ENCODE data around the gene NHLRC4. TPM values are rescaled to one million over a fixed set of nuclear protein-coding genes. Genes with fewer than 3 reads are reported as not detected.

NHLRC4 gene
- total and polyA plus RNA-seq, 2 of the 13 experiments (the other 11 are each of a cell fraction or from before 2014, with no cell fraction given) = 0.40 to 0.59 TPM

DNA sequence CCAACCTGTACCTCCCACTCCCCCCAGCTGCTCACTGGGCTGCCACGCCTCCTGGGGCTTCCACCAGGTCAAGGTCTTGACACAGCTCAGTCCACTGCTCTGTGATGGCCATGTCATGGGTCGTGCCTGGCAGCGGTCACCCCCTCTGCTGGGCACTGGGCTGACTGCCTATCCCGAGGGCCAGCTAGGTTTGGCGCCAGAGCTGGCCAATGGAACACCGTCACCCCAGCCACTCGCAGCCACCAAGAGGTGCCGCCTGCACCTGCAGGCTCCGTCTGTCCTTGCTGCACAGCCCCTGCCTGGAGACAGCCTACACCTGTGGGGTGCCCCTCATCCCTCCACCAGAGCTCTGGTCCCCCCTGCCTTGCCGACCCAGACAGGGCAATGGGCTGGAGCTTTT is 18.5 kb downstream of the NHLRC4 start:
- no CpG with 5 or more reads among the region's 10 CpGs for WGBS (ENCODE audit: low lambda C conversion rate)
- peak; percentile 44 for ATAC-seq
- ChIA-PET POLR2A (interaction anchor here (1.0 to 1.5 kb wide), 3 partner anchors 8 to 51 kb away, joined by 3 to 5 read pairs (median 3); partner anchors contain the start of gene METTL26), CTCF (ENCODE audit: low intra/inter-chr PET ratio, low total read pairs) (interaction anchor here (1.2 kb wide), 1 partner anchor 194 kb away, joined by 3 read pairs; no protein-coding TSS in a partner anchor)
- Histone ChIP-seq H3K4me3 (replicated peaks in 1 of 3; ENCODE audit: insufficient read depth in 1 of 3, low read depth in 2 of 3, low read length in 3 of 3) (peak overlapping the region in 1 of 3 experiments; percentile 33; a peak in 1 of 6 replicates), H3K4me1 (ENCODE audit: insufficient read depth, low read length) (peaks cover 33% of the 10 kb centered on the region), H3K9ac (ENCODE audit: insufficient read depth, low read depth, low read length) (no peak overlapping the region), H3K36me3 (replicated peaks in 1 of 2; ENCODE audit: control insufficient read depth in 1 of 2, insufficient read depth in 2 of 2, low read length in 2 of 2) (no peaks in the 10 kb centered on the region), H3K27ac (ENCODE audit: extremely low read length, insufficient read depth, low read length) (no peak overlapping the region), H3K4me2 (ENCODE audit: low read depth, low read length) (peak overlapping the region; percentile 59), H3K27me3 (ENCODE audit: control insufficient read depth in 1 of 2, insufficient read depth in 2 of 2, low read length in 2 of 2) (no peaks in the 10 kb centered on the region), H3K9me3 (ENCODE audit: low read length) (no peaks in the 10 kb centered on the region), H2AFZ (ENCODE audit: low read length) (no peak overlapping the region), H4K20me1 (ENCODE audit: insufficient read depth, low read length) (peaks cover 4% of the 10 kb centered on the region; the same call in 1 of the 2 replicates), H3K79me2 (ENCODE audit: insufficient read depth, low read length) (peaks cover 12% of the 10 kb centered on the region)
- intact Hi-C loops (cut with micrococcal nuclease; ENCODE audit: unreplicated experiment) (loop anchor here (10.0 kb wide), 1 partner anchor 59 kb away; the partner anchor contains the start of genes MCRIP2 and WDR90), in situ Hi-C loops (cut with HindIII; ENCODE audit: extremely low pct_ligation_motif_present, low pct_unique_long_range_greater_than_20kb) (no loop called here)
- DNase-seq (ENCODE audit: low spot score) = peak; percentile 46
- peak; percentile 4 for FAIRE-seq
- no TSS peak for BruUV-seq (replicated peaks)
- TF ChIP-seq, protein P1, sequence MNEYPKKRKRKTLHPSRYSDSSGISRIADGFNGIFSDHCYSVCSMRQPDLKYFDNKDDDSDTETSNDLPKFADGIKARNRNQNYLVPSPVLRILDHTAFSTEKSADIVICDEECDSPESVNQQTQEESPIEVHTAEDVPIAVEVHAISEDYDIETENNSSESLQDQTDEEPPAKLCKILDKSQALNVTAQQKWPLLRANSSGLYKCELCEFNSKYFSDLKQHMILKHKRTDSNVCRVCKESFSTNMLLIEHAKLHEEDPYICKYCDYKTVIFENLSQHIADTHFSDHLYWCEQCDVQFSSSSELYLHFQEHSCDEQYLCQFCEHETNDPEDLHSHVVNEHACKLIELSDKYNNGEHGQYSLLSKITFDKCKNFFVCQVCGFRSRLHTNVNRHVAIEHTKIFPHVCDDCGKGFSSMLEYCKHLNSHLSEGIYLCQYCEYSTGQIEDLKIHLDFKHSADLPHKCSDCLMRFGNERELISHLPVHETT (CRISPR knock-in tag; conservative IDR thresholded peaks at IDR 0.05) = no peak
- TF ChIP-seq ZNF253 (CRISPR knock-in tag; IDR thresholded peaks at IDR 0.05; ENCODE audit: borderline replicate concordance) = no peak
- TF ChIP-seq ARID2 (CRISPR knock-in tag; IDR thresholded peaks at IDR 0.05; ENCODE audit: borderline replicate concordance) = no peak
- TF ChIP-seq NFIC (IDR thresholded peaks at IDR 0.05; ENCODE audit: low read length) = no peak
- TF ChIP-seq ZBTB8A (CRISPR knock-in tag; IDR thresholded peaks at IDR 0.05; ENCODE audit: borderline replicate concordance, low read depth) = no peak
- TF ChIP-seq ZNF546 (CRISPR knock-in tag; conservative IDR thresholded peaks at IDR 0.05) = no peak
- no peak for TF ChIP-seq ZFP90 (CRISPR knock-in tag; IDR thresholded peaks at IDR 0.05; ENCODE audit: borderline replicate concordance)
- no peak for TF ChIP-seq JUNB (CRISPR knock-in tag; IDR thresholded peaks at IDR 0.05; ENCODE audit: borderline replicate concordance)
- no peak for TF ChIP-seq ZNF672 (CRISPR knock-in tag; IDR thresholded peaks at IDR 0.05)
- TF ChIP-seq KMT2B (CRISPR knock-in tag; IDR thresholded peaks at IDR 0.05) = no peak
- no peak for TF ChIP-seq ZNF510 (CRISPR knock-in tag; IDR thresholded peaks at IDR 0.05; ENCODE audit: low read depth)
- TF ChIP-seq, protein P2, sequence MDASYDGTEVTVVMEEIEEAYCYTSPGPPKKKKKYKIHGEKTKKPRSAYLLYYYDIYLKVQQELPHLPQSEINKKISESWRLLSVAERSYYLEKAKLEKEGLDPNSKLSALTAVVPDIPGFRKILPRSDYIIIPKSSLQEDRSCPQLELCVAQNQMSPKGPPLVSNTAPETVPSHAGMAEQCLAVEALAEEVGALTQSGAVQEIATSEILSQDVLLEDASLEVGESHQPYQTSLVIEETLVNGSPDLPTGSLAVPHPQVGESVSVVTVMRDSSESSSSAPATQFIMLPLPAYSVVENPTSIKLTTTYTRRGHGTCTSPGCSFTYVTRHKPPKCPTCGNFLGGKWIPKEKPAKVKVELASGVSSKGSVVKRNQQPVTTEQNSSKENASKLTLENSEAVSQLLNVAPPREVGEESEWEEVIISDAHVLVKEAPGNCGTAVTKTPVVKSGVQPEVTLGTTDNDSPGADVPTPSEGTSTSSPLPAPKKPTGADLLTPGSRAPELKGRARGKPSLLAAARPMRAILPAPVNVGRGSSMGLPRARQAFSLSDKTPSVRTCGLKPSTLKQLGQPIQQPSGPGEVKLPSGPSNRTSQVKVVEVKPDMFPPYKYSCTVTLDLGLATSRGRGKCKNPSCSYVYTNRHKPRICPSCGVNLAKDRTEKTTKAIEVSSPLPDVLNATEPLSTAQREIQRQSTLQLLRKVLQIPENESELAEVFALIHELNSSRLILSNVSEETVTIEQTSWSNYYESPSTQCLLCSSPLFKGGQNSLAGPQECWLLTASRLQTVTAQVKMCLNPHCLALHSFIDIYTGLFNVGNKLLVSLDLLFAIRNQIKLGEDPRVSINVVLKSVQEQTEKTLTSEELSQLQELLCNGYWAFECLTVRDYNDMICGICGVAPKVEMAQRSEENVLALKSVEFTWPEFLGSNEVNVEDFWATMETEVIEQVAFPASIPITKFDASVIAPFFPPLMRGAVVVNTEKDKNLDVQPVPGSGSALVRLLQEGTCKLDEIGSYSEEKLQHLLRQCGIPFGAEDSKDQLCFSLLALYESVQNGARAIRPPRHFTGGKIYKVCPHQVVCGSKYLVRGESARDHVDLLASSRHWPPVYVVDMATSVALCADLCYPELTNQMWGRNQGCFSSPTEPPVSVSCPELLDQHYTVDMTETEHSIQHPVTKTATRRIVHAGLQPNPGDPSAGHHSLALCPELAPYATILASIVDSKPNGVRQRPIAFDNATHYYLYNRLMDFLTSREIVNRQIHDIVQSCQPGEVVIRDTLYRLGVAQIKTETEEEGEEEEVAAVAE (CRISPR knock-in tag; IDR thresholded peaks at IDR 0.05; ENCODE audit: borderline replicate concordance) = no peak
- TF ChIP-seq, protein P3, sequence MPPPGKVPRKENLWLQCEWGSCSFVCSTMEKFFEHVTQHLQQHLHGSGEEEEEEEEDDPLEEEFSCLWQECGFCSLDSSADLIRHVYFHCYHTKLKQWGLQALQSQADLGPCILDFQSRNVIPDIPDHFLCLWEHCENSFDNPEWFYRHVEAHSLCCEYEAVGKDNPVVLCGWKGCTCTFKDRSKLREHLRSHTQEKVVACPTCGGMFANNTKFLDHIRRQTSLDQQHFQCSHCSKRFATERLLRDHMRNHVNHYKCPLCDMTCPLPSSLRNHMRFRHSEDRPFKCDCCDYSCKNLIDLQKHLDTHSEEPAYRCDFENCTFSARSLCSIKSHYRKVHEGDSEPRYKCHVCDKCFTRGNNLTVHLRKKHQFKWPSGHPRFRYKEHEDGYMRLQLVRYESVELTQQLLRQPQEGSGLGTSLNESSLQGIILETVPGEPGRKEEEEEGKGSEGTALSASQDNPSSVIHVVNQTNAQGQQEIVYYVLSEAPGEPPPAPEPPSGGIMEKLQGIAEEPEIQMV (CRISPR knock-in tag; IDR thresholded peaks at IDR 0.05; ENCODE audit: low read depth) = no peak
- TF ChIP-seq, protein P4, sequence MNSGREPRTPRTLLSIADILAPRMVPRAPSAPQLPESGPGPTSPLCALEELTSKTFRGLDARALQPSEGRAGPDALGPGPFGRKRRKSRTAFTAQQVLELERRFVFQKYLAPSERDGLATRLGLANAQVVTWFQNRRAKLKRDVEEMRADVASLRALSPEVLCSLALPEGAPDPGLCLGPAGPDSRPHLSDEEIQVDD (CRISPR knock-in tag; IDR thresholded peaks at IDR 0.05; ENCODE audit: borderline replicate concordance) = no peak
- TF ChIP-seq ZNF367 (CRISPR knock-in tag; IDR thresholded peaks at IDR 0.05; ENCODE audit: borderline replicate concordance) = no peak
- TF ChIP-seq HNRNPL (IDR thresholded peaks at IDR 0.05; ENCODE audit: low read depth, low read length) = peak; percentile 92
- no peak for TF ChIP-seq ZBTB7B (CRISPR knock-in tag; IDR thresholded peaks at IDR 0.05)
